ENCODE data around the gene SYT1.
"Not testable (repeated sequence)": the region's sequence is repeated elsewhere in the genome, so short reads cannot be mapped to it uniquely, and the experiment has no call there.

SYT1 gene

GRCh38 chr12:79413796-79414195 is 549.2 kb downstream of the SYT1 start:
- Histone ChIP-seq H3K4me1 (ENCODE audit: control insufficient read depth, insufficient read depth, low read length) (peaks cover 42% of the 10 kb centered on the region), H3K4me3 (ENCODE audit: low read depth, low read length) (no peak overlapping the region), H3K36me3 (ENCODE audit: control insufficient read depth, insufficient read depth, low read length) (no peaks in the 10 kb centered on the region), H3K27me3 (ENCODE audit: control insufficient read depth, insufficient read depth, low read length) (no peaks in the 10 kb centered on the region), H3K9ac (ENCODE audit: low read depth, low read length) (no peak overlapping the region), H3K27ac (ENCODE audit: low read depth, low read length) (no peak overlapping the region), H3K9me3 (ENCODE audit: control insufficient read depth, insufficient read depth, low read length) (no peaks in the 10 kb centered on the region)

DNA sequence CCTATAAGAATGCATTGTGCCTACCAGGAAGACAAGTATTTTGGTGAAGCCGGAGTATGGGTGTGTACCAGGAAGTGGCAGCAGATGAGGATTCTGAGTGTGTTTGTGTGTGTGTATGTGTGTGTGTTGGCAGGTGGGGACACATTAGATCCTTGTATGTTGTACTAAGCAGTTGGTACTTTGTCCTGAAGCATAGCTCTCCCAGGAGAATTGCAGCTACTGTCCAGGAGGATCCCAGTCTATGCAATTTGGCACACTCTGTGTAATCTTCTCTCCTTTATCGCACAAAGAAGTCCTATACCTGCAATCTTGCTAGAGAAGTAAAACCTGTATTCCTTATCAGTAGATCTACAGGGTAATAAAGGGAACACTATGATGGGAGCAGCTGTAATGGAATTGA is 549.7 kb downstream of the SYT1 start:
- Histone ChIP-seq H3K27me3 (ENCODE audit: control insufficient read depth, insufficient read depth, low read length) (no peaks in the 10 kb centered on the region), H3K9me3 (ENCODE audit: control insufficient read depth, insufficient read depth, low read length) (no peaks in the 10 kb centered on the region), H3K36me3 (ENCODE audit: control insufficient read depth, insufficient read depth, low read length) (no peaks in the 10 kb centered on the region), H3K4me1 (ENCODE audit: control insufficient read depth, insufficient read depth, low read length) (peaks cover 37% of the 10 kb centered on the region), H3K27ac (ENCODE audit: low read depth, low read length) (no peak overlapping the region), H3K4me3 (ENCODE audit: low read depth, low read length) (no peak overlapping the region), H3K9ac (ENCODE audit: low read depth, low read length) (no peak overlapping the region)

- Histone ChIP-seq H3K27ac (ENCODE audit: low read depth, low read length) (peak overlapping the region; percentile 59), H3K27me3 (ENCODE audit: control insufficient read depth, insufficient read depth, low read length) (no peaks in the 10 kb centered on the region), H3K9me3 (ENCODE audit: control insufficient read depth, insufficient read depth, low read length) (no peaks in the 10 kb centered on the region), H3K9ac (ENCODE audit: low read depth, low read length) (no peak overlapping the region), H3K4me3 (ENCODE audit: low read depth, low read length) (no peak overlapping the region), H3K36me3 (ENCODE audit: control insufficient read depth, insufficient read depth, low read length) (no peaks in the 10 kb centered on the region), H3K4me1 (ENCODE audit: control insufficient read depth, insufficient read depth, low read length) (peaks cover 34% of the 10 kb centered on the region)
Measured at GRCh38 chr12:79415321-79415720, 550.7 kb downstream of the SYT1 start.

- H3K27ac ChIP-seq (ENCODE audit: low read depth, low read length): peak overlapping the region; percentile 59
- H3K9ac ChIP-seq (ENCODE audit: low read depth, low read length): no peak overlapping the region
- no peak overlapping the region for H3K4me3 ChIP-seq (ENCODE audit: low read depth, low read length)
- H3K27me3 ChIP-seq (ENCODE audit: control insufficient read depth, insufficient read depth, low read length): no peaks in the 10 kb centered on the region
- H3K4me1 ChIP-seq (ENCODE audit: control insufficient read depth, insufficient read depth, low read length): peaks cover 39% of the 10 kb centered on the region
- no peaks in the 10 kb centered on the region for H3K9me3 ChIP-seq (ENCODE audit: control insufficient read depth, insufficient read depth, low read length)
- H3K36me3 ChIP-seq (ENCODE audit: control insufficient read depth, insufficient read depth, low read length): no peaks in the 10 kb centered on the region
Measured at GRCh38 chr12:79415746-79416435, 551.3 kb downstream of the SYT1 start.

GRCh38 chr12:79420146-79420618 is 555.6 kb downstream of the SYT1 start:
- H3K4me1 ChIP-seq (ENCODE audit: control insufficient read depth, insufficient read depth, low read length): peaks cover 53% of the 10 kb centered on the region
- no peaks in the 10 kb centered on the region for H3K9me3 ChIP-seq (ENCODE audit: control insufficient read depth, insufficient read depth, low read length)
- no peak overlapping the region for H3K4me3 ChIP-seq (ENCODE audit: low read depth, low read length)
- no peak overlapping the region for H3K27ac ChIP-seq (ENCODE audit: low read depth, low read length)
- no peaks in the 10 kb centered on the region for H3K27me3 ChIP-seq (ENCODE audit: control insufficient read depth, insufficient read depth, low read length)
- H3K36me3 ChIP-seq (ENCODE audit: control insufficient read depth, insufficient read depth, low read length): no peaks in the 10 kb centered on the region
- H3K9ac ChIP-seq (ENCODE audit: low read depth, low read length): no peak overlapping the region

DNA sequence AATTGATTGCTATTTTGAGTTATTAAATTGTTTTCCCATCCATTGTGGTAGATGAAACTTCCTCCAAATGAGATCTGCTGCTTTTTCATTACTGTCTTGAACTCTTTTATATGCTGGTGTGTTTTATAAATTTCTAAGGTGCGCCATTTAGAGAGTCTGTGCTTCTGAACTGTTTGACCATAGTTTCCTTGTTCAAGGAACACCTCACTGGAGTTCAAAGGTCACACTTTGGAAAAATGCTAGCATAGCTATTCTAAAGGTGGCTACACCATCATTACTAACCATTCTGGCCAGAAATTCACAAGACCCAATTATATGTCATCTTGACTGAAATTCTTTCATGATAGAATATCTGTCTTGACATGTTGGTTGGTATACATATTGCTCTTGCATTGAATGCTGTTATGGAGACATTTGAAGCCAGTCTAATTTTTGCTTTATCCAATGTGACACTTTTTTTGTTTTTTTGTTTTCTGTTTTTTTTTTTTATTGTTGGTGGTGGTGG is 556.7 kb downstream of the SYT1 start:
- no peak overlapping the region for H3K27ac ChIP-seq (ENCODE audit: low read depth, low read length)
- no peak overlapping the region for H3K9ac ChIP-seq (ENCODE audit: low read depth, low read length)
- no peaks in the 10 kb centered on the region for H3K27me3 ChIP-seq (ENCODE audit: control insufficient read depth, insufficient read depth, low read length)
- H3K4me1 ChIP-seq (ENCODE audit: control insufficient read depth, insufficient read depth, low read length): peaks cover 42% of the 10 kb centered on the region
- no peak overlapping the region for H3K4me3 ChIP-seq (ENCODE audit: low read depth, low read length)
- H3K9me3 ChIP-seq (ENCODE audit: control insufficient read depth, insufficient read depth, low read length): no peaks in the 10 kb centered on the region
- H3K36me3 ChIP-seq (ENCODE audit: control insufficient read depth, insufficient read depth, low read length): no peaks in the 10 kb centered on the region

- Histone ChIP-seq H3K4me1 (ENCODE audit: control insufficient read depth, insufficient read depth, low read length) (peaks cover 41% of the 10 kb centered on the region), H3K27me3 (ENCODE audit: control insufficient read depth, insufficient read depth, low read length) (no peaks in the 10 kb centered on the region), H3K9me3 (ENCODE audit: control insufficient read depth, insufficient read depth, low read length) (no peaks in the 10 kb centered on the region), H3K4me3 (ENCODE audit: low read depth, low read length) (no peak overlapping the region), H3K36me3 (ENCODE audit: control insufficient read depth, insufficient read depth, low read length) (no peaks in the 10 kb centered on the region), H3K9ac (ENCODE audit: low read depth, low read length) (no peak overlapping the region), H3K27ac (ENCODE audit: low read depth, low read length) (no peak overlapping the region)
Measured at GRCh38 chr12:79422060-79422812, 557.7 kb downstream of the SYT1 start.

- Histone ChIP-seq H3K4me3 (ENCODE audit: low read depth, low read length) (no peak overlapping the region), H3K27me3 (ENCODE audit: control insufficient read depth, insufficient read depth, low read length) (no peaks in the 10 kb centered on the region), H3K4me1 (ENCODE audit: control insufficient read depth, insufficient read depth, low read length) (peaks cover 38% of the 10 kb centered on the region), H3K9ac (ENCODE audit: low read depth, low read length) (no peak overlapping the region), H3K9me3 (ENCODE audit: control insufficient read depth, insufficient read depth, low read length) (no peaks in the 10 kb centered on the region), H3K36me3 (ENCODE audit: control insufficient read depth, insufficient read depth, low read length) (no peaks in the 10 kb centered on the region), H3K27ac (ENCODE audit: low read depth, low read length) (peak overlapping the region; percentile 21)
Measured at GRCh38 chr12:79423560-79423959, 559.0 kb downstream of the SYT1 start.

DNA sequence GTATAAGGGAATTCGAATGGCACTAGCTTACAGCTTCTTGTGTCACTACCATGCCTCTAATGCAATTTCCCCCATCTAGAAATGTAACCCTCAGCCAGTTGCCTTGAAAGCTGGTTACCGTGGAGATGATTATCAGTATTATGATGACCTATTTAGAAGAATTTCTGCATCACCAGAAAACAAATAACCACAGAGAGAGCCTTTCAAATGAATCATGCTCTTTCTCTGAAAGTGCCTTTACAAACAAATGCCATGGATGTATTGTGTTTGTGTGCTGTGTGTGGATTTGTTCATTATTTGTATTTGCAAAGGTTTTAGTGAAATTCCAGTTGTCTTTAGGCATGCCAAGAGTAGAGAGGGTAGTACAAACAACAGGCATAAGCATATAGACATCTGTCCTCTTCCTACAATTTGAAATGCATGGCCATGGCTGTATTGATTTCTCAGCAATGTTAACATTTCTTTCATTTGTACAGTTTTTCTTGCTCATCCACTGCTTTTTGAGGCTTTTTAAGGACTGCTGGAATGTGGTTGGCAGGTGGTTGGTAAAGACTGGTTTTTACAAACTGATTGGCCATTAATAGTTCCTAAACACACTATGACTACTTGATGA is 559.6 kb downstream of the SYT1 start:
- Histone ChIP-seq H3K27ac (ENCODE audit: low read depth, low read length) (peak overlapping the region; percentile 31), H3K4me1 (ENCODE audit: control insufficient read depth, insufficient read depth, low read length) (peaks cover 35% of the 10 kb centered on the region), H3K9ac (ENCODE audit: low read depth, low read length) (no peak overlapping the region), H3K36me3 (ENCODE audit: control insufficient read depth, insufficient read depth, low read length) (no peaks in the 10 kb centered on the region), H3K9me3 (ENCODE audit: control insufficient read depth, insufficient read depth, low read length) (no peaks in the 10 kb centered on the region), H3K4me3 (ENCODE audit: low read depth, low read length) (no peak overlapping the region), H3K27me3 (ENCODE audit: control insufficient read depth, insufficient read depth, low read length) (no peaks in the 10 kb centered on the region)

GRCh38 chr12:79426121-79426520 is 561.5 kb downstream of the SYT1 start:
- H3K4me1 ChIP-seq (ENCODE audit: control insufficient read depth, insufficient read depth, low read length): peaks cover 20% of the 10 kb centered on the region
- no peaks in the 10 kb centered on the region for H3K27me3 ChIP-seq (ENCODE audit: control insufficient read depth, insufficient read depth, low read length)
- no peak overlapping the region for H3K4me3 ChIP-seq (ENCODE audit: low read depth, low read length)
- no peaks in the 10 kb centered on the region for H3K9me3 ChIP-seq (ENCODE audit: control insufficient read depth, insufficient read depth, low read length)
- no peak overlapping the region for H3K27ac ChIP-seq (ENCODE audit: low read depth, low read length)
- H3K36me3 ChIP-seq (ENCODE audit: control insufficient read depth, insufficient read depth, low read length): no peaks in the 10 kb centered on the region
- no peak overlapping the region for H3K9ac ChIP-seq (ENCODE audit: low read depth, low read length)

- H3K9me3 ChIP-seq (ENCODE audit: control insufficient read depth, insufficient read depth, low read length); H3K9ac ChIP-seq (ENCODE audit: low read depth, low read length); H3K4me3 ChIP-seq (ENCODE audit: low read depth, low read length); H3K27me3 ChIP-seq (ENCODE audit: control insufficient read depth, insufficient read depth, low read length); H3K27ac ChIP-seq (ENCODE audit: low read depth, low read length); H3K36me3 ChIP-seq (ENCODE audit: control insufficient read depth, insufficient read depth, low read length): not testable (repeated sequence)
- peaks cover 14% of the 10 kb centered on the region for H3K4me1 ChIP-seq (ENCODE audit: control insufficient read depth, insufficient read depth, low read length)
Measured at GRCh38 chr12:79426744-79427143, 562.2 kb downstream of the SYT1 start.

All from HUES48 (cell line).